CD4-positive, alpha-beta T cell treated with Interferon gamma for 1 hour (primary cell): ENCODE results near the gene BRINP3.

Source experiments
- DNase-seq: peaks from one replicate; pipeline ENCODE4 v3.0.0-alpha.2; 2020

BRINP3 gene

GRCh38 chr1:190098756-190099155 lies 378.9 kb downstream of the BRINP3 start:
- no peak for DNase-seq

GRCh38 chr1:190098107-190098506 lies 379.6 kb downstream of the BRINP3 start:
- no peak for DNase-seq

GRCh38 chr1:190095596-190095995 lies 382.1 kb downstream of the BRINP3 start:
- no peak for DNase-seq

GRCh38 chr1:190084552-190084951 lies 393.1 kb downstream of the BRINP3 start:
- no peak for DNase-seq

- DNase-seq: no peak
These were observed 409.4 kb downstream of the BRINP3 start for GRCh38 chr1:190068304-190068703.

GRCh38 chr1:190067592-190067991 lies 410.1 kb downstream of the BRINP3 start:
- DNase-seq: no peak

GRCh38 chr1:190066011-190066410 lies 411.7 kb downstream of the BRINP3 start:
- DNase-seq: no peak

- DNase-seq: no peak
These were observed 428.4 kb downstream of the BRINP3 start for GRCh38 chr1:190049314-190049713.
